Keratinocyte (primary cell): Measurements from ENCODE around the gene STXBP5L. TPM values are rescaled to one million over a fixed set of nuclear protein-coding genes. Genes with fewer than 3 reads are reported as not detected.

ENCODE experiments used
- DNase-seq: peaks from one replicate; pipeline ENCODE4 v3.0.0-alpha.2; 2011; ENCODE audit warnings: low read depth, missing footprints, low spot score
- FAIRE-seq: peaks from 2 replicates; lab custom pipeline; 2011; peaks lifted over from hg19 to GRCh38; lab: Jason Lieb, UNC
- H2AFZ ChIP-seq: 2 replicates; pipeline ENCODE4 v1.6.0; 2012; ENCODE audit warnings: low read length, control low read depth, inconsistent platforms; ENCODE audit not compliant: control insufficient read depth
- H3K27ac ChIP-seq: 2 replicates; pipeline ENCODE4 v1.5.1; 2011; ENCODE audit warnings: low read length; ENCODE audit not compliant: control insufficient read depth, insufficient read depth
- H3K27me3 ChIP-seq: 3 replicates; pipeline ENCODE4 v1.6.0; 2011; ENCODE audit warnings: low read length; ENCODE audit not compliant: control insufficient read depth, insufficient read depth; ENCODE audit errors: extremely low read depth
- H3K36me3 ChIP-seq, 2 experiments: 2 replicates in 1 of 2; 3 replicates in 1 of 2; pipeline ENCODE4 v1.5.1; 2011; ENCODE audit warnings: low read length in 2 of 2, mild to moderate bottlenecking in 1 of 2; ENCODE audit not compliant: control insufficient read depth in 2 of 2, insufficient read depth in 2 of 2; ENCODE audit errors: extremely low read depth in 1 of 2
- H3K4me1 ChIP-seq: 3 replicates; pipeline ENCODE4 v1.5.1; 2011; ENCODE audit warnings: low read length; ENCODE audit not compliant: control insufficient read depth, insufficient read depth; ENCODE audit errors: extremely low read depth
- H3K4me2 ChIP-seq: 3 replicates; pipeline ENCODE4 v1.6.0; 2011; ENCODE audit warnings: low read depth, low read length; ENCODE audit not compliant: control insufficient read depth, insufficient read depth; ENCODE audit errors: extremely low read depth
- H3K4me3 ChIP-seq, 3 experiments: fragments of 200-600 bp in 1 of 3; sonication (generic) in 1 of 3; 2 replicates in 2 of 3; 3 replicates in 1 of 3; pipeline ENCODE4 v1.5.1; 2011 to 2016; ENCODE audit warnings: low read length in 3 of 3, mild to moderate bottlenecking in 3 of 3, control low read depth in 2 of 3, inconsistent platforms in 1 of 3, low read depth in 1 of 3, mixed read lengths in 1 of 3, mixed run types in 1 of 3, moderate library complexity in 1 of 3; ENCODE audit not compliant: control insufficient read depth in 2 of 3, insufficient read depth in 2 of 3; ENCODE audit errors: extremely low read depth in 1 of 3
- H3K79me2 ChIP-seq: 2 replicates; pipeline ENCODE4 v1.6.0; 2012; ENCODE audit warnings: low read length; ENCODE audit not compliant: control insufficient read depth, insufficient read depth
- H3K9ac ChIP-seq: 3 replicates; pipeline ENCODE4 v1.6.0; 2011; ENCODE audit warnings: low read length; ENCODE audit not compliant: control insufficient read depth, insufficient read depth; ENCODE audit errors: extremely low read depth
- H3K9me1 ChIP-seq: 3 replicates; pipeline ENCODE4 v1.6.0; 2011; ENCODE audit warnings: low read length; ENCODE audit not compliant: control insufficient read depth, insufficient read depth; ENCODE audit errors: extremely low read depth
- H3K9me3 ChIP-seq: 2 replicates; pipeline ENCODE4 v1.5.1; 2012; ENCODE audit warnings: low read depth, low read length; ENCODE audit not compliant: control insufficient read depth
- H4K20me1 ChIP-seq: 3 replicates; pipeline ENCODE4 v1.6.0; 2011; ENCODE audit warnings: low read length; ENCODE audit not compliant: control insufficient read depth, insufficient read depth; ENCODE audit errors: extremely low read depth
- EZH2 ChIP-seq: IDR thresholded peaks from one replicate; pipeline ENCODE4 v1.6.1; 2012; ENCODE audit warnings: inconsistent platforms, mild to moderate bottlenecking, low read length, moderate library complexity
- dilution Hi-C: fragments of 300-500 bp; cut with MboI; formaldehyde crosslinking; loops from one replicate; pipeline ENCODE4 v1.7.0; 2020; ENCODE audit warnings: low sequenced_read_pairs; ENCODE audit not compliant: extremely low pct_ligation_motif_present
- polyA plus RNA-seq, 5 experiments: library from polyadenylated mRNA; depleted of rRNA in 3 of 5; stranded (reverse) in 3 of 5; stranded (forward) in 1 of 5; unstranded in 1 of 5; fragments of >200 nt; gene quantifications; 1 replicate in 1 of 5; 2 replicates in 3 of 5; 3 replicates in 1 of 5; pipeline versions ENCODE4 v1.2.1 to v1.2.3, GENCODE V29; 2011 to 2012; ENCODE audit warnings: missing spikeins in 2 of 5, low read depth in 1 of 5, low replicate concordance in 1 of 5
- small RNA-seq, 3 experiments: library from RNA; depleted of rRNA; stranded (forward); fragments of <200 nt; gene quantifications; one replicate each; pipeline ENCODE3, GENCODE V24; 2012; ENCODE audit warnings: low read depth in 3 of 3, low replicate concordance in 1 of 3; ENCODE audit not compliant: insufficient read length in 3 of 3
- TF ChIP-seq, protein P1 (sequence below), 3 experiments: IDR thresholded peaks in 1 of 3; conservative IDR thresholded peaks in 1 of 3; optimal IDR thresholded peaks in 1 of 3; 2 replicates in 2 of 3; 3 replicates in 1 of 3; pipeline versions ENCODE3 to v1.5.1; 2011; ENCODE audit warnings: low read length in 3 of 3, mild to moderate bottlenecking in 3 of 3, moderate library complexity in 2 of 3, control low read depth in 1 of 3, inconsistent platforms in 1 of 3; ENCODE audit not compliant: insufficient read depth in 2 of 3; ENCODE audit errors: extremely low read depth in 1 of 3

STXBP5L gene
- polyA plus RNA-seq, 1 donor (not counting 4 experiments of a cell fraction or from before 2014, with no cell fraction given): not detected

DNA sequence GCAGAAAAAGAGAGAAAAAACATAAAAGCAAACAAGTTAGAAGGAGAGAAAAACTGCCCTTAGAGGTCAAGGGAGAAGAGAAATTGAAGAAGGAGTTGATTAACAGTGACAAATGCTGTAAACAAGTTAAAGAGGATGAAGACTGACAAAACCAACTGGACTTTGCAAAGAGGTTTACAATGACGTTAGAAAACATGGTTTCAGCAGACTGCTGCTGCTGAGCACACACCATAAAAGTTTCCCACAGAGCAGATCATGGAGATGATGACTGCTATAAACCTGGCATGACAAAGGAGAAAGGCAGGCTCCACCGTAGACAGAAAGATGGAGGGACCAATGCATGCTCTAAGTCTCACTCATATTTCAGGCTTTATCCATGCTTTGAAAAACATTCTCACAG, 559.1 kb downstream of the STXBP5L start:
- H3K4me1 ChIP-seq: no peaks in the 10 kb centered on the region
- H3K27ac ChIP-seq: no peak overlapping the region
- H3K4me2 ChIP-seq: no peak overlapping the region
- DNase-seq: no peak
- H3K9me3 ChIP-seq: no peaks in the 10 kb centered on the region
- FAIRE-seq: peak; percentile 36
- no peak overlapping the region for H3K9ac ChIP-seq
- no peaks in the 10 kb centered on the region for H3K36me3 ChIP-seq
- no peaks in the 10 kb centered on the region for H3K79me2 ChIP-seq
- no peak overlapping the region for H3K4me3 ChIP-seq
- no peaks in the 10 kb centered on the region for H3K27me3 ChIP-seq
- no peaks in the 10 kb centered on the region for H3K9me1 ChIP-seq
- H2AFZ ChIP-seq: no peak overlapping the region
- TF ChIP-seq EZH2: no peak
- TF ChIP-seq, protein P1, sequence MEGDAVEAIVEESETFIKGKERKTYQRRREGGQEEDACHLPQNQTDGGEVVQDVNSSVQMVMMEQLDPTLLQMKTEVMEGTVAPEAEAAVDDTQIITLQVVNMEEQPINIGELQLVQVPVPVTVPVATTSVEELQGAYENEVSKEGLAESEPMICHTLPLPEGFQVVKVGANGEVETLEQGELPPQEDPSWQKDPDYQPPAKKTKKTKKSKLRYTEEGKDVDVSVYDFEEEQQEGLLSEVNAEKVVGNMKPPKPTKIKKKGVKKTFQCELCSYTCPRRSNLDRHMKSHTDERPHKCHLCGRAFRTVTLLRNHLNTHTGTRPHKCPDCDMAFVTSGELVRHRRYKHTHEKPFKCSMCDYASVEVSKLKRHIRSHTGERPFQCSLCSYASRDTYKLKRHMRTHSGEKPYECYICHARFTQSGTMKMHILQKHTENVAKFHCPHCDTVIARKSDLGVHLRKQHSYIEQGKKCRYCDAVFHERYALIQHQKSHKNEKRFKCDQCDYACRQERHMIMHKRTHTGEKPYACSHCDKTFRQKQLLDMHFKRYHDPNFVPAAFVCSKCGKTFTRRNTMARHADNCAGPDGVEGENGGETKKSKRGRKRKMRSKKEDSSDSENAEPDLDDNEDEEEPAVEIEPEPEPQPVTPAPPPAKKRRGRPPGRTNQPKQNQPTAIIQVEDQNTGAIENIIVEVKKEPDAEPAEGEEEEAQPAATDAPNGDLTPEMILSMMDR (optimal IDR thresholded peaks at IDR 0.05 in 1 of 3, IDR thresholded peaks at IDR 0.05 in 1 of 3, conservative IDR thresholded peaks at IDR 0.05 in 1 of 3; ENCODE audit: extremely low read depth in 1 of 3, insufficient read depth in 2 of 3, low read length in 3 of 3): no peak
- dilution Hi-C loops: no loop called here
- H4K20me1 ChIP-seq: no peaks in the 10 kb centered on the region

GRCh38 chr3:121473001-121473400, 565.0 kb downstream of the STXBP5L start:
- no peak for FAIRE-seq
- no peaks in the 10 kb centered on the region for H3K27me3 ChIP-seq
- no peaks in the 10 kb centered on the region for H3K4me1 ChIP-seq
- no peak overlapping the region for H3K4me3 ChIP-seq
- H3K36me3 ChIP-seq: peaks cover 0 to 15% of the 10 kb centered on the region in 2 experiments
- H3K27ac ChIP-seq: no peak overlapping the region
- TF ChIP-seq, protein P1 (optimal IDR thresholded peaks at IDR 0.05 in 1 of 3, IDR thresholded peaks at IDR 0.05 in 1 of 3, conservative IDR thresholded peaks at IDR 0.05 in 1 of 3; ENCODE audit: extremely low read depth in 1 of 3, insufficient read depth in 2 of 3, low read length in 3 of 3): no peak
- no peak for TF ChIP-seq EZH2
- no peaks in the 10 kb centered on the region for H3K9me3 ChIP-seq
- no peaks in the 10 kb centered on the region for H3K9me1 ChIP-seq
- no peaks in the 10 kb centered on the region for H3K79me2 ChIP-seq
- no peak overlapping the region for H3K4me2 ChIP-seq
- DNase-seq: no peak
- no peak overlapping the region for H2AFZ ChIP-seq
- H4K20me1 ChIP-seq: no peaks in the 10 kb centered on the region
- no peak overlapping the region for H3K9ac ChIP-seq
- dilution Hi-C loops: no loop called here

Small RNA genes lying within 50 kb of the gene (small RNA-seq; reads per million reads assigned to genes)
- 0 reads per million in 3 experiments for gene MIR5682

Other genes with a start within 250 kb of the STXBP5L start
- gene HGD, start 226.0 kb upstream of the STXBP5L start, polyA plus RNA-seq: 0.02 to 0.30 TPM in 2 of 3 replicates, not detected in the other
- gene RABL3, start 165.7 kb upstream of the STXBP5L start, polyA plus RNA-seq: 7.6 to 13.4 TPM (median 8.2 TPM) in 3 replicates
- gene GTF2E1, start 165.5 kb upstream of the STXBP5L start, polyA plus RNA-seq: 8.3 to 14.8 TPM (median 13.2 TPM) in 3 replicates